ENCODE data around the gene VPS13D. TPM values are rescaled to one million over a fixed set of nuclear protein-coding genes. Genes with fewer than 3 reads are reported as not detected.

Gene VPS13D
- total and polyA plus RNA-seq, 11 donors, result 32.1 to 301 (median 90.7) TPM

- Histone ChIP-seq H3K27me3 (no peaks in the 10 kb centered on the region), H3K27ac (peak overlapping the region in 7 of 12 donors; percentile 1 to 87 (median 24)), H3K36me3 (peaks cover 0 to 80% (median 74%) of the 10 kb centered on the region in 9 donors), H3K4me1 (peaks cover 7 to 56% (median 28%) of the 10 kb centered on the region in 12 donors), H3K9me3 (peaks cover 0 to 12% (median 3%) of the 10 kb centered on the region in 12 donors), H3K4me3 (no peak overlapping the region)
- no peak for TF ChIP-seq POLR2A (IDR thresholded peaks at IDR 0.05)
- DNase-seq (no peak), ATAC-seq (peak in 1 of 4 donors; percentile 56)
- intact Hi-C loops (cut with DNase I), result no loop called here
- 52 to 72% (median 69%) methylated on average over 1 of the region's 1 CpG for WGBS, 4 donors
Observed at GRCh38 chr1:12348113-12348512, 118.3 kb downstream of the VPS13D start.

- intact Hi-C loops (cut with DNase I), result no loop called here
- Histone ChIP-seq H3K27me3 (no peaks in the 10 kb centered on the region), H3K4me3 (no peak overlapping the region), H3K27ac (no peak overlapping the region), H3K36me3 (peaks cover 0 to 100% (median 94%) of the 10 kb centered on the region in 9 donors), H3K4me1 (peaks cover 0 to 25% (median 11%) of the 10 kb centered on the region in 12 donors), H3K9me3 (peaks cover 0 to 12% (median 3%) of the 10 kb centered on the region in 12 donors)
- TF ChIP-seq CTCF (IDR thresholded peaks at IDR 0.05), result no peak
- TF ChIP-seq POLR2A (IDR thresholded peaks at IDR 0.05), result no peak
- WGBS, 4 donors, result 81 to 96% (median 90%) methylated on average over 1 of the region's 1 CpG
- ATAC-seq (no peak), DNase-seq (no peak)
Observed at GRCh38 chr1:12353981-12354380, 124.2 kb downstream of the VPS13D start.

GRCh38 chr1:12356004-12356890 is 126.4 kb downstream of the VPS13D start:
- intact Hi-C loops (cut with DNase I), result loop anchor here in 2 of 10 donors (5.0 kb wide), 2 partner anchors 39 to 41 kb away; no protein-coding TSS in a partner anchor
- Histone ChIP-seq H3K4me3 (no peak overlapping the region), H3K27me3 (no peaks in the 10 kb centered on the region), H3K36me3 (peaks cover 0 to 99% (median 79%) of the 10 kb centered on the region in 9 donors), H3K4me1 (peaks cover 0 to 35% (median 19%) of the 10 kb centered on the region in 12 donors), H3K9me3 (no peaks in the 10 kb centered on the region), H3K27ac (peak overlapping the region in 4 of 12 donors; percentile 7 to 52 (median 38))
- WGBS, 4 donors, result 60 to 69% (median 65%) methylated on average over 8 of the region's 8 CpGs
- TF ChIP-seq CTCF (IDR thresholded peaks at IDR 0.05), result no peak
- TF ChIP-seq POLR2A (IDR thresholded peaks at IDR 0.05), result no peak
- DNase-seq (no peak), ATAC-seq (peak in 3 of 4 donors; percentile 33 to 61 (median 42))

- peaks cover 0 to 97% (median 81%) of the 10 kb centered on the region in 9 donors for H3K36me3 ChIP-seq
- H3K27me3 ChIP-seq, result no peaks in the 10 kb centered on the region
- DNase-seq (no peak), ATAC-seq (no peak)
- peaks cover 0 to 35% (median 19%) of the 10 kb centered on the region in 12 donors for H3K4me1 ChIP-seq
- H3K27ac ChIP-seq, result no peak overlapping the region
- H3K4me3 ChIP-seq, result no peak overlapping the region
- intact Hi-C loops (cut with DNase I), result loop anchor here in 2 of 10 donors (5.0 kb wide), 2 partner anchors 39 to 41 kb away; no protein-coding TSS in a partner anchor
- WGBS, 4 donors, result 80 to 88% (median 85%) methylated on average over 6 of the region's 6 CpGs
- no peaks in the 10 kb centered on the region for H3K9me3 ChIP-seq
- TF ChIP-seq CTCF (IDR thresholded peaks at IDR 0.05) (no peak), POLR2A (IDR thresholded peaks at IDR 0.05) (no peak)
Observed at GRCh38 chr1:12358499-12358898, 128.7 kb downstream of the VPS13D start.
